HL-60/S4 treated with retinoic acid at 250 ng/mL for 4 days and 3 days (cell line): Measurements from ENCODE around the gene EPHA1.

Experiments used
- in situ Hi-C: fragments of 300-500 bp; cut with MboI; formaldehyde crosslinking; loops from 2 replicates; pipeline ENCODE4 v1.7.0; 2022; ENCODE audit warnings: low sequenced_read_pairs

Gene EPHA1

GRCh38 chr7:143390104-143390772 lies 18.4 kb downstream of the EPHA1 start:
- in situ Hi-C loops, result no loop called here

GRCh38 chr7:143389316-143390103 lies 19.1 kb downstream of the EPHA1 start:
- in situ Hi-C loops, result no loop called here

GRCh38 chr7:143388491-143389101 lies 20.1 kb downstream of the EPHA1 start:
- in situ Hi-C loops, result no loop called here

GRCh38 chr7:143388051-143388450 lies 20.6 kb downstream of the EPHA1 start:
- in situ Hi-C loops, result no loop called here

GRCh38 chr7:143387156-143387975 lies 21.3 kb downstream of the EPHA1 start:
- in situ Hi-C loops, result no loop called here

GRCh38 chr7:143385891-143386781 lies 22.5 kb downstream of the EPHA1 start:
- in situ Hi-C loops, result no loop called here

- in situ Hi-C loops, result no loop called here
Measured at GRCh38 chr7:143384661-143385631, 23.7 kb downstream of the EPHA1 start.

- in situ Hi-C loops, result no loop called here
Measured at GRCh38 chr7:143384148-143384547, 24.5 kb downstream of the EPHA1 start.

- in situ Hi-C loops, result no loop called here
Measured at GRCh38 chr7:143383642-143383957, 25.1 kb downstream of the EPHA1 start.

- in situ Hi-C loops, result no loop called here
Measured at GRCh38 chr7:143382791-143383641, 25.6 kb downstream of the EPHA1 start.

GRCh38 chr7:143382126-143382790 lies 26.4 kb downstream of the EPHA1 start:
- in situ Hi-C loops, result no loop called here

GRCh38 chr7:143381427-143382125 lies 27.1 kb downstream of the EPHA1 start:
- in situ Hi-C loops, result no loop called here

- in situ Hi-C loops, result no loop called here
Measured at GRCh38 chr7:143380646-143381426, 27.8 kb downstream of the EPHA1 start, which contains the start of gene ZYX. TSS of gene ZYX (plus strand) at chr7:143381345. CDS start at chr7:143381572, 227 bp downstream.

- in situ Hi-C loops, result no loop called here
Measured at GRCh38 chr7:143380260-143380645, 28.4 kb downstream of the EPHA1 start.

GRCh38 chr7:143379611-143380259 lies 28.9 kb downstream of the EPHA1 start:
- in situ Hi-C loops, result no loop called here

GRCh38 chr7:143376396-143376795 lies 32.3 kb downstream of the EPHA1 start:
- in situ Hi-C loops, result no loop called here
